Fibroblast of villous mesenchyme (primary cell): ENCODE results near the gene SIGLEC7. TPM values are rescaled to one million over a fixed set of nuclear protein-coding genes. Genes with fewer than 3 reads are reported as not detected.

ENCODE experiments used
- DNase-seq: peaks from one replicate; pipeline ENCODE4 v3.0.0-alpha.2; 2010; ENCODE audit warnings: low read depth
- H3K4me3 ChIP-seq: 2 replicates; pipeline ENCODE4 v1.5.1; 2011; ENCODE audit warnings: low read depth, mild to moderate bottlenecking, low read length
- total RNA-seq: library from RNA; depleted of rRNA; stranded (reverse); fragments of >200 nt; gene quantifications from 2 replicates; pipeline ENCODE4 v1.2.3, GENCODE V29; 2012
- TF ChIP-seq, protein P1 (sequence below): IDR thresholded peaks from 2 replicates; pipeline ENCODE4 v1.5.1; 2012; ENCODE audit warnings: low read depth, mild to moderate bottlenecking, low read length; ENCODE audit not compliant: insufficient read depth

The SIGLEC7 gene
- total RNA-seq, 1 donor: not detected

DNA sequence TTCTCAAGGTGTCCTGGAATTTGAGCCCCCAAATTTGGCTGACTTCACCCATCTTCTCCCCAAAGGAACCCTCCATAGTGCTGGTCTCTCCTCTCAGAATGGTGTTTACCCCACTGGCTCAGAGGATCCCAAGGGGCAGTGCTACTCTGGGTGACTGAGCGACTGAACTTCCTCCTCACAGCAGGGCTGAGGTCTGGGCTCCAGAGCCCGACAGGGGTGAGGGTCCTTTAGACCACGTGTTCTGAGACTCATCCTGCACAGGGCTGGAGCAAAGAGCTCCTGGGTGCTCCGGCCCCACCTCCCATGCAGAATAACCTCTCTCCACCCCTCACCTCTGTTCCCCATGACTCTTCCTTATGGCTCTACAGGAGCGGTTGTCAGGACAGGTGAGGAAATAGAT is 59.6 kb downstream of the SIGLEC7 start:
- no peak overlapping the region for H3K4me3 ChIP-seq
- TF ChIP-seq, protein P1, sequence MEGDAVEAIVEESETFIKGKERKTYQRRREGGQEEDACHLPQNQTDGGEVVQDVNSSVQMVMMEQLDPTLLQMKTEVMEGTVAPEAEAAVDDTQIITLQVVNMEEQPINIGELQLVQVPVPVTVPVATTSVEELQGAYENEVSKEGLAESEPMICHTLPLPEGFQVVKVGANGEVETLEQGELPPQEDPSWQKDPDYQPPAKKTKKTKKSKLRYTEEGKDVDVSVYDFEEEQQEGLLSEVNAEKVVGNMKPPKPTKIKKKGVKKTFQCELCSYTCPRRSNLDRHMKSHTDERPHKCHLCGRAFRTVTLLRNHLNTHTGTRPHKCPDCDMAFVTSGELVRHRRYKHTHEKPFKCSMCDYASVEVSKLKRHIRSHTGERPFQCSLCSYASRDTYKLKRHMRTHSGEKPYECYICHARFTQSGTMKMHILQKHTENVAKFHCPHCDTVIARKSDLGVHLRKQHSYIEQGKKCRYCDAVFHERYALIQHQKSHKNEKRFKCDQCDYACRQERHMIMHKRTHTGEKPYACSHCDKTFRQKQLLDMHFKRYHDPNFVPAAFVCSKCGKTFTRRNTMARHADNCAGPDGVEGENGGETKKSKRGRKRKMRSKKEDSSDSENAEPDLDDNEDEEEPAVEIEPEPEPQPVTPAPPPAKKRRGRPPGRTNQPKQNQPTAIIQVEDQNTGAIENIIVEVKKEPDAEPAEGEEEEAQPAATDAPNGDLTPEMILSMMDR: no peak
- DNase-seq: no peak

Other genes with a start within 250 kb of the SIGLEC7 start
- not detected in 2 replicates for gene KLK4, start 230.9 kb upstream of the SIGLEC7 start, total RNA-seq
- not detected in 2 replicates for gene KLK5, start 189.3 kb upstream of the SIGLEC7 start, total RNA-seq
- not detected in 2 replicates for gene KLK6, start 172.7 kb upstream of the SIGLEC7 start, total RNA-seq
- not detected in 2 replicates for gene KLK7, start 158.4 kb upstream of the SIGLEC7 start, total RNA-seq
- not detected in 2 replicates for gene KLK8, start 140.7 kb upstream of the SIGLEC7 start, total RNA-seq
- gene KLK10, start 122.6 kb upstream of the SIGLEC7 start, total RNA-seq: not detected in 2 replicates
- gene KLK11, start 115.7 kb upstream of the SIGLEC7 start, total RNA-seq: not detected in 2 replicates
- not detected in 2 replicates for gene KLK12, start 107.3 kb upstream of the SIGLEC7 start, total RNA-seq
- not detected in 2 replicates for gene KLK13, start 77.2 kb upstream of the SIGLEC7 start, total RNA-seq
- gene KLK14, start 59.4 kb upstream of the SIGLEC7 start, total RNA-seq: not detected in 2 replicates
- 4.8 and 5.2 TPM in 2 replicates for gene CTU1, start 33.9 kb upstream of the SIGLEC7 start, total RNA-seq
- under 0.01 TPM in 1 of 2 replicates, not detected in the other for gene SIGLEC9, start 17.4 kb upstream of the SIGLEC7 start, total RNA-seq
- not detected in 2 replicates for gene CD33, start 82.8 kb downstream of the SIGLEC7 start, total RNA-seq
- not detected in 2 replicates for gene SIGLECL1, start 108.8 kb downstream of the SIGLEC7 start, total RNA-seq
- gene IGLON5, start 169.3 kb downstream of the SIGLEC7 start, total RNA-seq: not detected in 2 replicates
- 0.43 and 0.64 TPM in 2 replicates for gene VSIG10L, start 199.8 kb downstream of the SIGLEC7 start, total RNA-seq
- gene ETFB, start 224.1 kb downstream of the SIGLEC7 start, total RNA-seq: 72.2 and 76.4 TPM in 2 replicates
- gene CLDND2, start 226.7 kb downstream of the SIGLEC7 start, total RNA-seq: not detected in 2 replicates
- gene NKG7, start 230.4 kb downstream of the SIGLEC7 start, total RNA-seq: not detected in 2 replicates
- not detected in 2 replicates for gene LIM2, start 245.7 kb downstream of the SIGLEC7 start, total RNA-seq
- not detected in 2 replicates for gene C19orf84, start 248.3 kb downstream of the SIGLEC7 start, total RNA-seq